GM12891 (cell line): Measurements from ENCODE around the gene LSG1.
"Not testable (repeated sequence)": the region's sequence is repeated elsewhere in the genome, so short reads cannot be mapped to it uniquely, and the experiment has no call there.

Source experiments
- DNase-seq: peaks from one replicate; pipeline ENCODE4 v3.0.0; 2011; ENCODE audit warnings: low spot score; ENCODE audit not compliant: insufficient read length
- FAIRE-seq: peaks from 2 replicates; lab custom pipeline; 2011; peaks lifted over from hg19 to GRCh38; lab: Jason Lieb, UNC
- PAX5 ChIP-seq: IDR thresholded peaks from 2 replicates; pipeline ENCODE4 v1.6.1; 2011; ENCODE audit warnings: low read length, moderate library complexity, mild to moderate bottlenecking; ENCODE audit not compliant: insufficient read depth, severe bottlenecking
- POLR2A ChIP-seq: IDR thresholded peaks from 2 replicates; pipeline ENCODE4 v1.6.1; 2011; ENCODE audit warnings: low read depth, low read length, control low read depth
- POLR2AphosphoS5 ChIP-seq: IDR thresholded peaks from 2 replicates; pipeline ENCODE4 v1.6.1; 2011; ENCODE audit warnings: low read depth, low read length, control low read depth
- POU2F2 ChIP-seq: IDR thresholded peaks from 2 replicates; pipeline ENCODE4 v1.6.1; 2011; ENCODE audit warnings: low read depth, mild to moderate bottlenecking, control low read depth, low read length, moderate library complexity
- SPI1 ChIP-seq: IDR thresholded peaks from 2 replicates; pipeline ENCODE4 v1.6.1; 2011; ENCODE audit warnings: low read depth, low read length, control low read depth
- TAF1 ChIP-seq: IDR thresholded peaks from 2 replicates; pipeline ENCODE4 v1.6.1; 2011; ENCODE audit warnings: low read depth, low read length, control low read depth

LSG1 gene

DNA sequence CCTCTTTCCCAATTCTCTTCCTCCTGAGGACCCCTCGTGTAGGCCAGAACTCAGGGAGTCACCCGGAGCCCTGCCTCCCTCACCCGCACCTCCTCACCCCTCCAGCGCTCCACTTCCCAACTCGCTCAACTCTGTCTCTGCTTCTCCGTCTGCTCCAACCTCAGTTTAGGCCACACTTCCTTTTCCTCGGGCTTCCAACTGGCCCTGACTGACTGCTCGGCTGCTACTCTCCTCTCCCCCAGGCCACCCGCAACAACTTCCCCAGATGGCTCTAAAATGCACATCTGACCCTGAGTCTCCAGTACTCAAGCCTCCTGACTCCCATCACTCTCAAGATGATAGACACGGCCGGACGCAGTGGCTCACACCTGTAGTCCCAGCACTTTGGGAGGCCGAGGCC lies 62.4 kb downstream of the LSG1 start:
- FAIRE-seq (no peak), DNase-seq (no peak)
- TF ChIP-seq POLR2AphosphoS5 = no peak
- TF ChIP-seq SPI1 = no peak
- no peak for TF ChIP-seq TAF1
- no peak for TF ChIP-seq POU2F2
- no peak for TF ChIP-seq POLR2A
- no peak for TF ChIP-seq PAX5

DNA sequence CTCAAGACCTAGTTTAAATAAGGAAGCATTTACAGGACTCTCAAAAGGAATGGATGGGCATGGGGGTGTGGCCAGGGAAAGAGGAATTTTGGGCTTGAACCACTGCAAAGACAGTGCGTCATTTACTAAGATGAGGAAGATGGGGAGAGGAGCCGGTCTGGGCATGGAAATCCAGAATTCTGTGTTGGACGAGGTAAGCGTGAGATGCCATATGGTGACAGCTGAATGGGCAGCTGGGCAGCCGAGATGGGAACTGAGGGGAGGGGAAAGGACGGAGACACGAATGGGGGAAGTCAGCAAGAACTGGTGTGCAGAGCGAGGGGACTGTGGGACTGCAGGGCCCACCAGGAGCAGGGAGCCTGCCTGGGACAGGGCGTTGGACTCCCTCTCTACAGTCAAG lies 63.0 kb downstream of the LSG1 start:
- FAIRE-seq (no peak), DNase-seq (no peak)
- TF ChIP-seq SPI1 = no peak
- TF ChIP-seq TAF1 = no peak
- TF ChIP-seq POLR2AphosphoS5 = no peak
- TF ChIP-seq PAX5 = no peak
- TF ChIP-seq POU2F2 = no peak
- no peak for TF ChIP-seq POLR2A

DNA sequence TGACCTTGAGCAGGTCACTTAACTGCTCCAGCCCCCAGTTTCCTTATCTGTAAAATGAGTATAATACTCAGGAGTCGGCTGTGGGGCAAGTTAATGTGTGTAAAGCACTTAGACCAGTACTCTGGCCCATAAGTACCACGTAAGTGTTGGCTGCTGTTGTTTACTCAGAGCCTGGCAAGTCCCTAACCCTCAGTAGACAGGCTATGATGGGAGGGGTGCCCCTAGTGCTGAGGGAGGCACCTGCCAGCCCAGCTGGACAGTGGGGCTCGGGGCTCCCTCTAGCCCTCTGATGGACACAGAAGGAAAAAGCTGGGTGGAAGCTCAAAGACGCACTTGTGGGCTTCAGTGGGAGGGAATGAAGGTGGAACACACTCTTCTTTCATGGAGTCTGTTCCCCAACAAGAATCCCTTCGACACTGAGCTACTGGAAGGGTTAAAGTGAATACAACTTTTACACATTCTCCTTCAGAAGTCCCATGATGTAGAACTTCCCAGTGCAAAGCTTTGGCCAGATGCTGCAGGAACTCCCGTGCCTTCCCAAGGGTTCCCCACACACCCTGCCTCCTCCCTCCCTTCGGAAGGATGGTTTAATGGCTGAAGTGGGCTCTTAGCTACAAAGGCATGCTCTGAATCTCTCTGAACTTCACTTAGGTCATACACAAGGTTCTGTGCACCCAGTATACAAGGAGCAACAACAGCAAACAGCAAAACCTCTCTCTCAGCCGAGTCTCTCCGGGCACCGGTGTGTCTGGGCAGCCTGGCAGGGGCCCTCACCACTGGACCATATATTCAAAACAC lies 64.2 kb downstream of the LSG1 start:
- DNase-seq = no peak
- TF ChIP-seq POLR2A (no peak), PAX5 (no peak), POU2F2 (no peak), TAF1 (no peak), POLR2AphosphoS5 (no peak), SPI1 (no peak)
- no peak for FAIRE-seq

DNA sequence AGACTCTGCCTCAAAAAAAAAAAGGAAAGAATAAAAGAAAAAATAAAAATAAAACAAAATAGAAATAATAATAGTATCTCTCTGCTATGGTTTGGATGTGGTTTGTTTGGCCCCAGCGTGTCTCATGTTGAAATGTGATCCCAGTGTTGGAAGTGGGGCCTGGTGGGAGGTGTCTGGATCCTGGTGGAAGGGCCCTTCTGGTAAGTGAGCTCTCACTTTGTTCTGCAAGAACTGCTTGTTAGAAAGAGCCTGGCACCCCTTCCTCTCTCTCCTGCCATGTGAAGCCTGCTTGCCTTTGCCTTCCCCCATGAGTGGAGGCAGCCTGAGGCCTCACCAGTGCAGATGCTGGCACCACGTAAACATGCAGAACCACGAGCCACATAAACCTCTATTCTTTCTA lies 65.0 kb downstream of the LSG1 start:
- DNase-seq (no peak), FAIRE-seq (no peak)
- TF ChIP-seq POLR2AphosphoS5 = no peak
- no peak for TF ChIP-seq POLR2A
- TF ChIP-seq SPI1 = no peak
- TF ChIP-seq POU2F2 = no peak
- TF ChIP-seq PAX5 = no peak
- no peak for TF ChIP-seq TAF1

DNA sequence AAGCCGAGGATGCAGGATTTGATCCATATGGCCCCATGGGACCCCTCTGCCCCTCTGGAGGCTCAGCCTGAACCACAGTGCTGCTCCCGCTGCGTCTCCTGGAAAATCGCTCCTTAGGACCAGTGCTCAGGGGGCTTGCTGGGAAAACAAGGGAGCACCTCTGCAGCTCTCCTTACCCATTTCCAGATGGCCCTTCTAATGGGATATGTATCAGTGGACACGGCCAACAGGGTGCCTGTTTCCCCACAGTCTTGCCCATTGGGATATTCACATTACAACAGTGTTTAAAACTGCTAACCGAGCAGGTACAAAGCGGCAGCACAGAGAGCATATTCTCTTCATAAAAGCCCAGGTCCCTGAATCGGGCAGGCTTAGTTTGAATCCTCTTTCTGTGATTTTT lies 65.8 kb downstream of the LSG1 start:
- DNase-seq (no peak), FAIRE-seq (no peak)
- TF ChIP-seq POLR2A (no peak), POU2F2 (no peak), TAF1 (no peak), PAX5 (no peak), POLR2AphosphoS5 (no peak), SPI1 (no peak)

DNA sequence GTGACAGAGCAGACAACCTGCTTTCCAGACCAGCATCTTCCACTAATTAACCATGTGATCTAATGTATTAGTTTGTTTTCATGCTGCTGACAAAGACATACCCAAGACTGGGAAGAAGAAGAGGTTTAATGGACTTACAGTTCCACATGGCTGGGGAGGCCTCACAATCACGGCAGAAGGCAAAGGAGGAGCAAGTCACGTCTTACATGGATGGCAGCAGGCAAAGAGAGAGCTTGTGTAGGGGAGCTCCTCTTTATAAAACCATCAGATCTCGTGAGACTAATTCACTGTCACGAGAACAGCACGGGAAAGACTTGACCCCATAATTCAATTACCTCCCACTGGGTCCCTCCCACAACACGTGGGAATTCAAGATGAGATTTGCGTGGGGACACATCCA lies 66.7 kb downstream of the LSG1 start:
- DNase-seq, FAIRE-seq: not testable (repeated sequence)

DNA sequence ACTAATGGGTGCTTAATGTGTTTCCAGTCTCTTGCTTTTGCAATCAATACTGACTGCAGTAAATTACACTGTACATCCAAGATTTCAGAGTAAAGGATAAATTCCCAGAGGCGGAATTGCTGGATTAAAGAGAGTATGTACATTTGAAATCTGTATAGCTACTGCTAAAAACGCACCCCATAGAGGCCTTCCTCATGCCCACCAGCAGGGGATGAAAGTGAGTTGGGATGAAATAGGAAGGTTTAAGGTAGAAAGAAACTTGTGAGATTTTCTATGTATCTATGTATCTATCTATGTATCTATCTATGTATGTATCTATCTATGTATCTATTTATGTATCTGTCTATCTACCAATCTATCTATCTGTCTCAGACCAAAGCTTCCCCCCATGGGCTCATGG lies 67.2 kb downstream of the LSG1 start:
- no peak for FAIRE-seq
- no peak for DNase-seq
- TF ChIP-seq POLR2A (no peak), PAX5 (no peak), POU2F2 (no peak)

DNA sequence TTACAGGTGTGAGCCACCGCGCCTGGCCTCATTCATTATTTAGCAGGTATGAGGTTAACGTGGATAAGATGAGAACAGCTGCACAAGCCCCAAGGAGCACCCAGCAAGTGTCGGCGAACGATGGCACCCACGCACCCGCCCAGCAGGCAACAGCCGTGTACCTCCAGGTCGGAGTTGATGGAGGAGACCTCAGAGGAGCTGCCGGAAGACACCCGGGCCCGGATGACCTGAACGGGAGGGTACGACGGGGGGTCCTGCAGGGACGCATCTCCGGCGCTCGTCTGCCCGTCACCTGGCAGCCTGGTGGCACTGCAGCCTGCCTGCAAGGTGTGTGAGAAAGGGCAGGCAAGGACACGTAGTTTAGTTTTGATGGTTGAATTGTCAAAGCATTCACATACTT lies 67.9 kb downstream of the LSG1 start:
- FAIRE-seq = no peak
- no peak for DNase-seq
- no peak for TF ChIP-seq POU2F2

DNA sequence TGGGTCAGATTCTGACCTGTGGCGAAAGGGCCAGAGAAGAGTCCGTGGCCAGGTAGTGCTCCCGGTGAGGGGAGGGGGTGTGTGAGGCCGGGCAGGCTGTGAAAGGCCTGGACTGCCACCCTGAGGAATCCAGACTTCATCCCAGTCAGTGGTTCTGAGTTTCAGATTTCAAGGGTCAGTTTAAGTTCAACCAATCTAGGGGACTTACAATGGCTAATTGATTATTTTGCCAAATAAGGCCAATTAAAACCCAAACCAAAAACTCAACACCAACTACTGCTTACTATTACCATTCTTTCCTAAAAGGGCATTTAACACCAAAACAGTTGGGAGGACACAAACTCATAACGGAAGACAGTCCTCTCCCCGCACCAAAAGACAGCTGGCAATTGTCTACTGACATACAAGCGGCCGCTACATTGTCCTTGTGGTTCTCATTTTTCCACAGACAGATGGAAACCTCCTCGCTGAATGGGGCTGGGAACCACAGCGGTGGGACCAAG lies 69.3 kb downstream of the LSG1 start:
- TF ChIP-seq POLR2AphosphoS5 = no peak
- no peak for TF ChIP-seq PAX5
- TF ChIP-seq TAF1 = no peak
- no peak for TF ChIP-seq SPI1
- no peak for TF ChIP-seq POLR2A
- no peak for TF ChIP-seq POU2F2
- DNase-seq = no peak
- FAIRE-seq = no peak

DNA sequence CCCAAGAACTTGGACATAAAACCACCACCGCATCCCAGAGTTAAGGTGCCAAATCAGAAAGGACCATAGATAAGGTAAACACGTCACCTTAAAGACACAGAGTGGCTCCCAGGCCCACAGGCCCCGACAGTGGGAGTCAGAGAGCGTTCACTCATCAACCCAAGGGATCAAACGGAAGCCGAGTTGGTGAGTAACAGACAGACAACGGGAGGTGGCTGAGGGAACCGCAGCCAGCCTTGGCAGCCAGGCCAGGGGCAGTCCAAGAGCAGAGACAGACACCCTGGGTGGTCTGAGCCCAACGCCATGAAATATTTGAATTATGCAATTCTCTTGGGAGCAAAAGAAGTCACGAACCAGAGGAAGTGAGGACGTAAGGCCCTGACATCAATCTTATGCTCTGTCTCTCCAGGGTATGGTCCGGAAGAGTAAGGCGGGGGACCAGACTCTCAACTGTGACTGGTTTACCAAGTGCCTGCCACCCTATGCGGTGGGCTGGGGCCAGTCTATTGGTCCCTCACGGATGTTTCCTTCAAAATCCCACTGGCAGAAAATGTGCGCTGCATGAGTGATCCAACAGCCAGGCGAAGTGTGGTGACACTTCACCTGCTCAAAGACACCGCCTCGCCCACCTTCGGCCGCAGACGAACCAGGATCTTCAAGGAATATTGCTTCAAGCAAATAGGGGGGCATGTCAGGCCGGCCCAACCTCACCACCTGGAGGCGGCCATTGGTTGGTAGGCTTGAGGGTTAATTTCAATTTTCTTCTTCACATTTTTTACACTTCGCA lies 73.0 kb downstream of the LSG1 start:
- DNase-seq (no peak), FAIRE-seq (no peak)
- TF ChIP-seq POLR2AphosphoS5 (no peak), TAF1 (no peak), PAX5 (no peak), SPI1 (no peak), POLR2A (no peak), POU2F2 (no peak)
